GM12878 (cell line): ENCODE results near the gene YARS1. TPM values are rescaled to one million over a fixed set of nuclear protein-coding genes. Genes with fewer than 3 reads are reported as not detected.

Source experiments
- ATAC-seq: fragments of 200-7000 bp; cut with Tn5 transposase; 3 replicates; pipeline ENCODE4 v1.9.1; 2020; ENCODE audit warnings: mild to moderate bottlenecking, moderate library complexity
- BruUV-seq: library from RNA; stranded (reverse); fragments of 400-500 nt; replicated peaks from 2 replicates; lab custom pipeline; 2021; lab: Mats Ljungman, UMichigan
- CTCF ChIA-PET: fragments of 300-600 bp; sonication (Branson Sonifier 250); formaldehyde crosslinking; extraction: SDS; loops from one replicate; lab custom pipeline; 2021; ENCODE audit warnings: inconsistent platforms; lab: Yijun Ruan, JAX
- POLR2A ChIA-PET: fragments of 350-600 bp; formaldehyde crosslinking; extraction: SDS; loops from one replicate; lab custom pipeline; 2021; ENCODE audit warnings: inconsistent platforms; lab: Charles Lee
- RAD21 ChIA-PET: fragments of 300-600 bp; sonication (Branson Sonifier 250); formaldehyde crosslinking; loops from one replicate; lab custom pipeline; 2023; ENCODE audit warnings: antibody characterized with exemption; ENCODE audit not compliant: unreplicated experiment; lab: Charles Lee
- SMC1A ChIA-PET: fragments of 300-600 bp; sonication (Branson Sonifier 250); formaldehyde crosslinking; loops from one replicate; lab custom pipeline; 2023; ENCODE audit not compliant: unreplicated experiment, uncharacterized antibody; lab: Charles Lee
- DNase-seq: peaks from one replicate; pipeline ENCODE4 v3.0.0-alpha.2; 2011; ENCODE audit warnings: low read depth, low spot score
- FAIRE-seq: peaks from 3 replicates; lab custom pipeline; 2011; peaks lifted over from hg19 to GRCh38; lab: Jason Lieb, UNC
- H2AFZ ChIP-seq: 2 replicates; pipeline ENCODE4 v1.6.0; 2011; ENCODE audit warnings: low read depth, low read length, control low read depth; ENCODE audit not compliant: control insufficient read depth
- H3K27ac ChIP-seq: 2 replicates; pipeline ENCODE4 v1.5.1; 2011; ENCODE audit warnings: control low read depth; ENCODE audit not compliant: control insufficient read depth, insufficient read depth
- H3K27me3 ChIP-seq, 2 experiments: replicated peaks in 1 of 2; 2 replicates each; pipeline versions ENCODE4 v1.6.0 to v1.6.1; 2011; ENCODE audit warnings: low read length in 1 of 2; ENCODE audit not compliant: control insufficient read depth in 2 of 2, insufficient read depth in 2 of 2
- H3K36me3 ChIP-seq, 2 experiments: 2 replicates each; pipeline ENCODE4 v1.5.1; 2011; ENCODE audit warnings: low read length in 1 of 2; ENCODE audit not compliant: control insufficient read depth in 2 of 2, insufficient read depth in 2 of 2
- H3K4me1 ChIP-seq: 2 replicates; pipeline ENCODE4 v1.6.1; 2011; ENCODE audit warnings: mild to moderate bottlenecking, low read length, moderate library complexity, mixed read lengths; ENCODE audit not compliant: control insufficient read depth, insufficient read depth
- H3K4me2 ChIP-seq: 2 replicates; pipeline ENCODE4 v1.6.0; 2011; ENCODE audit warnings: control low read depth; ENCODE audit not compliant: control insufficient read depth, insufficient read depth
- H3K4me3 ChIP-seq: fragments of 200-600 bp; sonication (generic); 2 replicates; pipeline ENCODE4 v1.5.1; 2016
- H3K79me2 ChIP-seq: 2 replicates; pipeline ENCODE4 v1.6.0; 2011; ENCODE audit warnings: low read length; ENCODE audit not compliant: control insufficient read depth, insufficient read depth
- H3K9ac ChIP-seq: 2 replicates; pipeline ENCODE4 v1.8.0; 2011; ENCODE audit warnings: low read length, control low read depth, mixed read lengths; ENCODE audit not compliant: control insufficient read depth, insufficient read depth
- H3K9me3 ChIP-seq: replicated peaks from 3 replicates; pipeline ENCODE4 v1.5.1; 2011; ENCODE audit warnings: mild to moderate bottlenecking, low read length; ENCODE audit not compliant: control insufficient read depth, insufficient read depth
- H4K20me1 ChIP-seq: 2 replicates; pipeline ENCODE4 v1.6.0; 2011; ENCODE audit not compliant: control insufficient read depth, insufficient read depth
- BACH1 ChIP-seq: fragments of 450-650 bp; IDR thresholded peaks from 2 replicates; pipeline ENCODE4 v1.6.1; 2017; ENCODE audit warnings: mild to moderate bottlenecking, borderline replicate concordance
- CBX5 ChIP-seq: sonication (generic); IDR thresholded peaks from 2 replicates; pipeline ENCODE4 v1.6.1; 2016; ENCODE audit warnings: low read depth, moderate library complexity, mild to moderate bottlenecking, inconsistent platforms
- CHD1 ChIP-seq: IDR thresholded peaks from 2 replicates; pipeline ENCODE4 v1.6.1; 2012; ENCODE audit warnings: low read depth, low read length, improper control_type of control experiment
- CHD2 ChIP-seq: IDR thresholded peaks from 2 replicates; pipeline ENCODE4 v1.6.1; 2011; ENCODE audit warnings: low read depth, low read length, improper control_type of control experiment, borderline replicate concordance
- EGR1 ChIP-seq, 2 experiments: IDR thresholded peaks; 1 replicate in 1 of 2; 2 replicates in 1 of 2; pipeline ENCODE4 v1.6.1; 2011 to 2012; ENCODE audit warnings: low read depth in 2 of 2, low read length in 2 of 2, borderline replicate concordance in 1 of 2, mild to moderate bottlenecking in 1 of 2, moderate library complexity in 1 of 2
- FOXM1 ChIP-seq: IDR thresholded peaks from 2 replicates; pipeline ENCODE4 v1.6.1; 2012; ENCODE audit warnings: low read depth, mild to moderate bottlenecking, inconsistent platforms, low read length, moderate library complexity
- HDAC2 ChIP-seq: fragments of 200-600 bp; sonication (generic); IDR thresholded peaks from 2 replicates; pipeline ENCODE4 v1.6.1; 2017
- HDGF ChIP-seq: fragments of 450-650 bp; IDR thresholded peaks from 2 replicates; pipeline ENCODE4 v1.6.1; 2016; ENCODE audit warnings: antibody characterized with exemption
- NFYA ChIP-seq: IDR thresholded peaks from 2 replicates; pipeline ENCODE4 v1.6.1; 2011; ENCODE audit warnings: low read depth, mild to moderate bottlenecking, low read length, improper control_type of control experiment, borderline replicate concordance
- NR2C2 ChIP-seq: IDR thresholded peaks from 2 replicates; pipeline ENCODE4 v1.6.1; 2011; ENCODE audit warnings: borderline replicate concordance, low read depth; ENCODE audit not compliant: control insufficient read depth, insufficient read length
- POLR2AphosphoS2 ChIP-seq: IDR thresholded peaks from 2 replicates; pipeline ENCODE4 v1.6.1; 2011; ENCODE audit warnings: low read depth, mild to moderate bottlenecking, low read length, improper control_type of control experiment, moderate library complexity
- POLR2AphosphoS5 ChIP-seq: IDR thresholded peaks from 2 replicates; pipeline ENCODE4 v1.6.1; 2011; ENCODE audit warnings: mild to moderate bottlenecking, low read length, inconsistent platforms
- RUNX3 ChIP-seq: IDR thresholded peaks from 2 replicates; pipeline ENCODE4 v1.6.1; 2012; ENCODE audit warnings: low read length, inconsistent platforms
- SREBF2 ChIP-seq: IDR thresholded peaks from 2 replicates; pipeline ENCODE4 v1.6.1; 2012; ENCODE audit warnings: mild to moderate bottlenecking, low read length
- YY1 ChIP-seq: IDR thresholded peaks from 2 replicates; pipeline ENCODE4 v1.6.1; 2011; ENCODE audit warnings: low read depth, mild to moderate bottlenecking, low read length
- ZNF217 ChIP-seq: fragments of 450-650 bp; IDR thresholded peaks from 2 replicates; pipeline ENCODE4 v1.6.1; 2017; ENCODE audit warnings: antibody characterized with exemption, mild to moderate bottlenecking
- WGBS: methylation state at CpG from one replicate; pipeline ENCODE4 v1.1.6; 2016; ENCODE audit warnings: low lambda C conversion rate; ENCODE audit not compliant: insufficient replicate concordance, insufficient coverage; ENCODE audit errors: missing lambda C conversion rate; 5-methylcytosine and 5-hydroxymethylcytosine counted together
- in situ Hi-C: fragments of 300-500 bp; cut with MboI; formaldehyde crosslinking; loops from 9 replicates; pipeline ENCODE4 v1.14.3; 2018; ENCODE audit warnings: mixed read lengths
- intact Hi-C: fragments of 100-400 bp; cut with micrococcal nuclease; formaldehyde crosslinking; loops from one replicate; pipeline ENCODE4 v1.14.2; 2022; ENCODE audit not compliant: unreplicated experiment
- polyA plus RNA-seq, 11 experiments: library from polyadenylated mRNA; depleted of rRNA in 4 of 11; unstranded in 6 of 11; stranded (reverse) in 5 of 11; fragments of >200 nt; fragmentation: Nextera tagmentation in 4 of 11; fragmentation: Illumina TruSeq in 1 of 11; extraction: Ambion mirVana in 4 of 11; extraction: Trizol in 1 of 11; gene quantifications; 1 replicate in 1 of 11; 2 replicates in 10 of 11; pipeline versions ENCODE4 v1.2.1 to v1.2.3, GENCODE V29; 2011 to 2016; ENCODE audit warnings: inconsistent platforms in 2 of 11, missing spikeins in 2 of 11, low read depth in 1 of 11
- total RNA-seq, 4 experiments: library from RNA; depleted of rRNA in 3 of 4; stranded (reverse); fragments of >200 nt in 3 of 4; fragmentation: Illumina TruSeq in 1 of 4; extraction: Trizol in 1 of 4; gene quantifications; 2 replicates each; pipeline versions ENCODE4 v1.2.1 to v1.2.3, GENCODE V29; 2013 to 2021
- TF ChIP-seq, protein P1 (sequence below): fragments of 450-650 bp; IDR thresholded peaks from 2 replicates; pipeline ENCODE4 v1.6.1; 2017; ENCODE audit warnings: mild to moderate bottlenecking, moderate library complexity
- TF ChIP-seq, protein P2 (sequence below): fragments of 450-650 bp; IDR thresholded peaks from 2 replicates; pipeline ENCODE4 v1.6.1; 2014; ENCODE audit warnings: mild to moderate bottlenecking
- TF ChIP-seq, protein P3 (sequence below): IDR thresholded peaks from 2 replicates; pipeline ENCODE4 v1.6.1; 2012; ENCODE audit warnings: low read depth, low read length, improper control_type of control experiment

YARS1 gene
- total and polyA plus RNA-seq, 10 of the 15 experiments (the other 5 are each of a cell fraction or from before 2014, with no cell fraction given): 39.9 to 202 (median 136) TPM

DNA sequence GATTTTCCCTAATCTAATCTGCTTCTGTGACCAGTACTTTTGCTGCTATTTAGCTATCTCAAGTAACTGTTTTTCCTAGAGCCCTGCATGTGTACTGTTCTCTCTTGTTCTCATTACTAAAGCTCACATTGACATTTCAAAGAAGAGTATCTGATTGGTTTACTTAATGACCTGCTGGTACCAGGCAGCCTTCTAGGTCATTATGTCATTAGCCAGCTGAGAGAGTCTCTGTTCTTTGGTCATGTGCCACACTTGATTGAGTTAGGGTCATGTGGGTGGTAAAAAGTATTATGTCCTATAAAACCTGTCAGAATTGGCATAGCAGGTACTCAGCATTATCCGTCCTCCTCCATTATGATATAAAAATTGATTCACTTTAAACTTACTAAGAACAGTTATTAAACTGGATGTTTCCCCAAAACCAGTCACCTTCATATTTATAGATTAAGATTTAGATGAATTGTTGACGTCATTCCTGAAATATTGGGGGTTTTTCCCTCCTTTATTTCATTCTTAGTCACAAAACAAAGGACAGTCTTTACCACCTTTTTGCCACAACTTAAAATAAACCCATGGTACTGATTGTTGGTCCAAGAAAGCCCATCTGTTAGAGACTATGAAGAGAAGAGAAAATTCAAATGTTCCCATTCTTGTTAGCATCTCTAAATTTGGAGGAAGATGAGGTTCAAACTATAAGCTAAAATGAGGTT, 31.4 kb upstream of the YARS1 start (continued):
- TF ChIP-seq, protein P1, sequence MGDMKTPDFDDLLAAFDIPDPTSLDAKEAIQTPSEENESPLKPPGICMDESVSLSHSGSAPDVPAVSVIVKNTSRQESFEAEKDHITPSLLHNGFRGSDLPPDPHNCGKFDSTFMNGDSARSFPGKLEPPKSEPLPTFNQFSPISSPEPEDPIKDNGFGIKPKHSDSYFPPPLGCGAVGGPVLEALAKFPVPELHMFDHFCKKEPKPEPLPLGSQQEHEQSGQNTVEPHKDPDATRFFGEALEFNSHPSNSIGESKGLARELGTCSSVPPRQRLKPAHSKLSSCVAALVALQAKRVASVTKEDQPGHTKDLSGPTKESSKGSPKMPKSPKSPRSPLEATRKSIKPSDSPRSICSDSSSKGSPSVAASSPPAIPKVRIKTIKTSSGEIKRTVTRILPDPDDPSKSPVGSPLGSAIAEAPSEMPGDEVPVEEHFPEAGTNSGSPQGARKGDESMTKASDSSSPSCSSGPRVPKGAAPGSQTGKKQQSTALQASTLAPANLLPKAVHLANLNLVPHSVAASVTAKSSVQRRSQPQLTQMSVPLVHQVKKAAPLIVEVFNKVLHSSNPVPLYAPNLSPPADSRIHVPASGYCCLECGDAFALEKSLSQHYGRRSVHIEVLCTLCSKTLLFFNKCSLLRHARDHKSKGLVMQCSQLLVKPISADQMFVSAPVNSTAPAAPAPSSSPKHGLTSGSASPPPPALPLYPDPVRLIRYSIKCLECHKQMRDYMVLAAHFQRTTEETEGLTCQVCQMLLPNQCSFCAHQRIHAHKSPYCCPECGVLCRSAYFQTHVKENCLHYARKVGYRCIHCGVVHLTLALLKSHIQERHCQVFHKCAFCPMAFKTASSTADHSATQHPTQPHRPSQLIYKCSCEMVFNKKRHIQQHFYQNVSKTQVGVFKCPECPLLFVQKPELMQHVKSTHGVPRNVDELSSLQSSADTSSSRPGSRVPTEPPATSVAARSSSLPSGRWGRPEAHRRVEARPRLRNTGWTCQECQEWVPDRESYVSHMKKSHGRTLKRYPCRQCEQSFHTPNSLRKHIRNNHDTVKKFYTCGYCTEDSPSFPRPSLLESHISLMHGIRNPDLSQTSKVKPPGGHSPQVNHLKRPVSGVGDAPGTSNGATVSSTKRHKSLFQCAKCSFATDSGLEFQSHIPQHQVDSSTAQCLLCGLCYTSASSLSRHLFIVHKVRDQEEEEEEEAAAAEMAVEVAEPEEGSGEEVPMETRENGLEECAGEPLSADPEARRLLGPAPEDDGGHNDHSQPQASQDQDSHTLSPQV: no peak
- TF ChIP-seq CHD2 (no peak), SREBF2 (no peak)
- TF ChIP-seq, all 136 proteins: peak for 12

DNA sequence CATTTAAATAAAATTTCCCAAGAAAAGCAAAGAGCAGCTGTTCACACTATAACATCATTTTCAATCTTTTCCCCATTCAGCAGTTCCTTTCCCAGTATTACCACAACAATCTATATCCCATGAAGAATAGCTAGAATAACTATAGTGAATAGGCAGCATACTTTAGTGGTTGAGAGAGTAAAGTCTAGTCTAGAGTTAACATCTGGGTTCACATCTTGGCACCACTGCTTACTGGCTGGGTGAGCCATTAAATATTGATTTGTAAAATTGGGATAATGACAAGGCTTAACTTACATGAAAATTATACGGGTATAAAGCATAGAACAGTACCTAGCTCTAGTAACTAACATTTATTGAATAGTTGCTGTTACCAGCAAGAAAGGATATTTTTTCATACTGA, 14.7 kb upstream of the YARS1 start:
- Histone ChIP-seq H3K27ac (no peak overlapping the region), H3K36me3 (peaks cover 1 to 47% of the 10 kb centered on the region in 2 experiments; a peak in 3 of 4 replicates), H3K27me3 (no peaks in the 10 kb centered on the region), H4K20me1 (no peaks in the 10 kb centered on the region), H3K9me3 (no peaks in the 10 kb centered on the region), H3K79me2 (no peaks in the 10 kb centered on the region; the same call in 1 of the 2 replicates), H3K4me3 (no peak overlapping the region), H3K9ac (no peak overlapping the region), H3K4me1 (no peaks in the 10 kb centered on the region), H2AFZ (no peak overlapping the region), H3K4me2 (no peak overlapping the region)
- WGBS: 100% methylated on average over 1 of the region's 1 CpG
- DNase-seq (no peak), ATAC-seq (no peak), FAIRE-seq (no peak)
- ChIA-PET RAD21 (interaction anchor here (1.0 kb wide), 1 partner anchor 12 kb away, joined by 3 read pairs; no protein-coding TSS in a partner anchor), POLR2A (interaction anchor here (0.5 to 0.8 kb wide), 2 partner anchors 8 to 10 kb away, joined by 3 read pairs; no protein-coding TSS in a partner anchor), CTCF (interaction anchor here (1.2 kb wide), 1 partner anchor 40 kb away, joined by 3 read pairs; no protein-coding TSS in a partner anchor), SMC1A (interaction anchor here (1.5 to 1.6 kb wide), 2 partner anchors 9 to 13 kb away, joined by 4 to 5 read pairs; no protein-coding TSS in a partner anchor)
- in situ Hi-C loops (no loop called here), intact Hi-C loops (no loop called here)
- BruUV-seq: no TSS peak
- TF ChIP-seq NFYA (no peak), HDGF (no peak), CHD1 (no peak), BACH1 (no peak), ZNF217 (no peak), YY1 (no peak), POLR2AphosphoS5 (no peak), CBX5 (no peak), HDAC2 (no peak), FOXM1 (no peak), RUNX3 (no peak), POLR2AphosphoS2 (no peak), EGR1 (IDR thresholded peaks at IDR 0.05; ENCODE audit: borderline replicate concordance in 1 of 2, low read depth in 2 of 2, low read length in 2 of 2) (no peak), NR2C2 (no peak)
- TF ChIP-seq, protein P2, sequence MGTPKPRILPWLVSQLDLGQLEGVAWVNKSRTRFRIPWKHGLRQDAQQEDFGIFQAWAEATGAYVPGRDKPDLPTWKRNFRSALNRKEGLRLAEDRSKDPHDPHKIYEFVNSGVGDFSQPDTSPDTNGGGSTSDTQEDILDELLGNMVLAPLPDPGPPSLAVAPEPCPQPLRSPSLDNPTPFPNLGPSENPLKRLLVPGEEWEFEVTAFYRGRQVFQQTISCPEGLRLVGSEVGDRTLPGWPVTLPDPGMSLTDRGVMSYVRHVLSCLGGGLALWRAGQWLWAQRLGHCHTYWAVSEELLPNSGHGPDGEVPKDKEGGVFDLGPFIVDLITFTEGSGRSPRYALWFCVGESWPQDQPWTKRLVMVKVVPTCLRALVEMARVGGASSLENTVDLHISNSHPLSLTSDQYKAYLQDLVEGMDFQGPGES: no peak
- TF ChIP-seq, protein P3, sequence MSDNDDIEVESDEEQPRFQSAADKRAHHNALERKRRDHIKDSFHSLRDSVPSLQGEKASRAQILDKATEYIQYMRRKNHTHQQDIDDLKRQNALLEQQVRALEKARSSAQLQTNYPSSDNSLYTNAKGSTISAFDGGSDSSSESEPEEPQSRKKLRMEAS: no peak
